Measurements from ENCODE around the gene VPS37C. TPM values are rescaled to one million over a fixed set of nuclear protein-coding genes. Genes with fewer than 3 reads are reported as not detected.
"Not testable (repeated sequence)": the region's sequence is repeated elsewhere in the genome, so short reads cannot be mapped to it uniquely, and the experiment has no call there.

VPS37C gene
- total RNA-seq, 1 donor from 2014 or later: 29.1 TPM

DNA sequence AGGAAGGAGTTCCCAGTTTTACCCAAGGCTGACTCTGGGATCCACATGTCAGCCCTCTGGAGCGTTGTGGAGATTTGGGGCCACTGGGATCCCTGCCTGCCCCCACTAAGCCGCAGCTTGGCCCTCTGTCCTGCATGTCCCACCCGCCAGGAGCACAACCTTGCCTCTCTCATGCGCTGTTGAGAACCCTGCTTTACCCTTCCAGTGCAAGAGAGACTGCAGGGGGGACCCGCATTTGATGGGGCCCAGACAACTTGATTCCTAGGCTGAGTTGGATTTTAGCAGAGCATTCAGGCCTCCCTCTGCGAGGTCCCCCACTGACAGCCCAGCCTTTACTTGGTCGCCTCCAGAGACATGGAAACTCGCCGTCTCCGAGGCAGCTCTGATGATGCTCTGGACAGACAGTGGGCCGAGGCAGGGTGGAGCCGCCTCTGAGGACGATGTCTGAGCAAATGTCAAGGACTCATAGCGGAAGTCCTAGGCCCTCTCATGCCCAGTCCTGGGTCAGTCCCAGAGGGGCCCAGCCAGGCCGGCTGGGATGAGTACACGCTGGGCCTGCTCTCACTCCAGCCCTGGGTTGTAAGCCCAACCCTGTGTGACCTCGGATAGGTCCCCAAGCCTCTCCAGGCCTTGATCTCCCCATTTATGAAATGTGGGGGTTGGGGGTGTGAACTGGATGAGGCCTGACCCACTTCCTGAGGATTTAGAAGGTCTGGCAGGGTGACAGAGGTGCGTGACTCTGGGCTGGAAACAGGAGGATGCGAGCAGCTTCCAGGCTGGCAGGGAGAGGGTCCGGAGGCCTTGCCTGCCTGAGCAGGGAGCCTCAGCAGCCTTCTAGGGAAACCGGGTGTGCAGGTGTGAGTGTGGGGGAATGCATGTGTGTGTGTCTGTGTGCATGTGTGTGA is 58.3 kb downstream of the VPS37C start:
- no peaks in the 10 kb centered on the region for H3K36me3 Mint-ChIP-seq
- H3K9me3 Mint-ChIP-seq: no peaks in the 10 kb centered on the region
- H3K4me1 Mint-ChIP-seq: no peaks in the 10 kb centered on the region
- H3K27me3 Mint-ChIP-seq (ENCODE audit: low read depth): no peaks in the 10 kb centered on the region
- H3K27ac Mint-ChIP-seq: no peak overlapping the region
- no peak overlapping the region for H3K4me3 Mint-ChIP-seq
- TF ChIP-seq, protein P1, sequence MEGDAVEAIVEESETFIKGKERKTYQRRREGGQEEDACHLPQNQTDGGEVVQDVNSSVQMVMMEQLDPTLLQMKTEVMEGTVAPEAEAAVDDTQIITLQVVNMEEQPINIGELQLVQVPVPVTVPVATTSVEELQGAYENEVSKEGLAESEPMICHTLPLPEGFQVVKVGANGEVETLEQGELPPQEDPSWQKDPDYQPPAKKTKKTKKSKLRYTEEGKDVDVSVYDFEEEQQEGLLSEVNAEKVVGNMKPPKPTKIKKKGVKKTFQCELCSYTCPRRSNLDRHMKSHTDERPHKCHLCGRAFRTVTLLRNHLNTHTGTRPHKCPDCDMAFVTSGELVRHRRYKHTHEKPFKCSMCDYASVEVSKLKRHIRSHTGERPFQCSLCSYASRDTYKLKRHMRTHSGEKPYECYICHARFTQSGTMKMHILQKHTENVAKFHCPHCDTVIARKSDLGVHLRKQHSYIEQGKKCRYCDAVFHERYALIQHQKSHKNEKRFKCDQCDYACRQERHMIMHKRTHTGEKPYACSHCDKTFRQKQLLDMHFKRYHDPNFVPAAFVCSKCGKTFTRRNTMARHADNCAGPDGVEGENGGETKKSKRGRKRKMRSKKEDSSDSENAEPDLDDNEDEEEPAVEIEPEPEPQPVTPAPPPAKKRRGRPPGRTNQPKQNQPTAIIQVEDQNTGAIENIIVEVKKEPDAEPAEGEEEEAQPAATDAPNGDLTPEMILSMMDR (IDR thresholded peaks at IDR 0.05; ENCODE audit: unreplicated experiment): no peak
- DNase-seq (ENCODE audit: low spot score in 2 of 2, unreplicated experiment in 2 of 2): no peak

DNA sequence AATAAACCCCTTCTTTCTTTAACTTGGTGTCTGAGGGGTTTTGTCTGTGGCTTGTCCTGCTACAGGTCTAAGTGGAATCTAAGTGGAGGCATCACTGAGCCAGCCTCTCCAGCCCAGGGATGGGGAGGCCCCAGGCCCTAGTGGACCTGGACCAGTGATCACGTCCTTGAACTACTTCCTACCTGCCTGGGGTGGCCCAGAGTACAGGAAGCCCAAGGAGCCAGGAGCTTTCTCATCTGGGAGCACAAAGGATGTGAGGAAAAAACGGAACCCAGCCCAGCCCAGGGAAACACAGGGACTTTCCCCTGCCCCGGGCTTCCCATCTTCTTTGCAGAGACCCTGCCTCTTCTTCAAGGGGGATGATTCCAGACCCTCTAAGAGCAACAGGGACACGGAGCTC is 62.4 kb downstream of the VPS37C start:
- Mint-ChIP-seq H3K4me3 (no peak overlapping the region), H3K27ac (no peak overlapping the region), H3K4me1 (no peaks in the 10 kb centered on the region), H3K27me3 (ENCODE audit: low read depth) (peaks cover 6% of the 10 kb centered on the region), H3K36me3 (peaks cover 2% of the 10 kb centered on the region), H3K9me3 (peaks cover 9% of the 10 kb centered on the region)
- DNase-seq (ENCODE audit: low spot score in 2 of 2, unreplicated experiment in 2 of 2): no peak
- TF ChIP-seq, protein P1 (IDR thresholded peaks at IDR 0.05; ENCODE audit: unreplicated experiment): no peak

DNA sequence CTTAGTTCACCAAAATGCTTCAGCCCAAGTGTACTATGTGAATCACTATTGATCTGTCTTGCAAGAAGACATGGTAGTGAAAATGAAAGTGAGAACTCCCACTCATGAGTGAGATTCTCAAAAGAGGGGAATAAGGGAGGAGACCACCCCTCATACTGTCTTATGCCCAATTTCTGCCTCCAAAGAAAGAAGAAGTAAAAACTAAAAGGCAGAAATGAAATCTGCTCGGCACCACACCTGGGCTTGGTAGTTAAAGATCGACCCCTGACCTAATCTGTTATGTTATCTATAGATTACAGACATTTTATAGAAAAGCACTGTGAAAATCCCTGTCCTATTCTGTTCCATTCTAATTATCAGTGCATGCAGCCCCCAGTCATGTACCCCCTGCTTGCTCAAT is 63.0 kb downstream of the VPS37C start:
- DNase-seq (ENCODE audit: low spot score in 2 of 2, unreplicated experiment in 2 of 2); H3K4me1 Mint-ChIP-seq; H3K27ac Mint-ChIP-seq; H3K27me3 Mint-ChIP-seq (ENCODE audit: low read depth); H3K4me3 Mint-ChIP-seq; H3K36me3 Mint-ChIP-seq: not testable (repeated sequence)
- H3K9me3 Mint-ChIP-seq: peaks cover 11% of the 10 kb centered on the region

DNA sequence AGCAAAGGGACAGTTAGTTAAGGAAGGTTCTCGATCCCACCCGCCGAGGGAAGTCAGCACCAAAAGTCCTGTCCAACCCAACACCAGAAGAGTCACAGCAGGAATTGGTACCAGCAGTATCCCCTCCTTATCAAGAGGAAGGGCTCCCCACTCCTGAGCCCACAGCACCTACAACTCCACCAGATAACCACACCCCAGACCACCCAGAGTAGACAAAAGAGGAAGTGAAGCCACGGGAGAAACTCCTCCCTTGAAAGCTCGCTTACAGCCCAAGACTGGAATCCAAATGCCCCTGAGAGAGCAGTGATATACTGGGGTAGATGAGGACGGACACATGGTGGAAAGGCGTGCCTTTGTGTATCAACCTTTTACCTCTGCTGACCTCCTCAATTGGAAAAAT is 66.2 kb downstream of the VPS37C start:
- Mint-ChIP-seq H3K4me3 (no peak overlapping the region), H3K27me3 (ENCODE audit: low read depth) (peaks cover 6% of the 10 kb centered on the region), H3K27ac (no peak overlapping the region), H3K36me3 (peaks cover 2% of the 10 kb centered on the region), H3K4me1 (no peaks in the 10 kb centered on the region), H3K9me3 (peaks cover 11% of the 10 kb centered on the region)
- TF ChIP-seq, protein P1 (IDR thresholded peaks at IDR 0.05; ENCODE audit: unreplicated experiment): no peak
- DNase-seq (ENCODE audit: low spot score in 2 of 2, unreplicated experiment in 2 of 2): no peak

DNA sequence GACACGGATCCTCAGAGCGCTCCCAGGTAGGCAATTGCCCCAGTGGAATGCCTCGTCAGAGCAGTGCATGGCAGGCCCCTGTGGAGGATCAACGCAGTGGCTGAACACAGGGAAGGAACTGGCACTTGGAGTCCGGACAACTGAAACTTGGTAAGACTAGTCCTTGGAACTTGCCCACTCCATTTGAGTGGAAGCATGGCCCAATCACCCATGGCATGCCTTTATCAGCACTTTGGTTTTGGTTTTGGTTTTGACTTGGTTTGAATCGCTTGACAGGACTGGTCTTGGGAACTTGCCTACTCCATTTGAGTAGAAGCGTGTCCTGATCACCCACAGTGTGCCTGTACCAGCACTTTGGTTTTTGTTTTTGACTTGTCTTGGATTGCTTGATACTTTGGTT is 67.1 kb downstream of the VPS37C start:
- H3K4me1 Mint-ChIP-seq; H3K4me3 Mint-ChIP-seq; H3K36me3 Mint-ChIP-seq; H3K27me3 Mint-ChIP-seq (ENCODE audit: low read depth); DNase-seq (ENCODE audit: low spot score in 2 of 2, unreplicated experiment in 2 of 2); H3K27ac Mint-ChIP-seq: not testable (repeated sequence)
- H3K9me3 Mint-ChIP-seq: peaks cover 11% of the 10 kb centered on the region

DNA sequence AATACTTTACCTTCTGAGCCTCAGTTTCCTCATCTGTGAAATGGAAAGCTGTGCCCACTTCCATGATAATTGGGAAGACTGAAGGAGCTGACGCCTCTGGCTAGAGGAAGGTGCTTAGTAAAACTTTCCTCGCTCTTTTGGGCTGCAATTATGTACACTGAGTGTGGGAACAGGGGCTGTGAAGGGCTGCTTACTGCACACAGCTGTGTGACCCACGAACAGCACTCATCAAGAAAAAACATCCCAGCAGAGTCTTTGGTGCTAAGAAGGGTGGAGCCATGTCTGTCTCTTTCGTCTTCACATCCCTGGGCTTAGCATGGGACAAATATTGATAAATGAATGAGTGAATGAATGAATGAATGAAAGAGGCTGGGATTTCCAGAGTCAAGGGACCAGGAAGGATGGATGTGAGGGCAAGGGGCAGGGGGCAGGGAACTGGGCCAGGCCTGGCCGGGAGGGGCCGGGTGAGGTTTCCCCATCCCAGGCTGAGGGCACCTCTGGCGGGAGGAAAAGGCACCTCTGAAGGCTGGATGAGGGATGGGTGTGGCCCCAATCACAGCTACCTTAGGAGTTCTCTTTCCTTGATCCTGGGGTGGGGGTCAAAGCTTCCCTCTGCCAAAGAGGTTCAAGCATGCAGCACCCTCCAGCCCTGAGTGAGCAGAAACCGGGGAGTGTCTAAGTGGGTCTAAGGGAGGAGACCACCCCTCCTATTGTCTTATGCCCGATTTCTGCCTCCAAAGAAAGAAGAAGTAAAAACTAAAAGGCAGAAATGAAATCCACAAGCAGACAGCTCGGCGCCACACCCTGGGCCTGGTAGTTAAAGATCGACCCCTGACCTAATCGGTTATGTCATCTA is 68.1 kb downstream of the VPS37C start:
- Mint-ChIP-seq H3K9me3 (peaks cover 11% of the 10 kb centered on the region), H3K36me3 (peaks cover 2% of the 10 kb centered on the region), H3K27me3 (ENCODE audit: low read depth) (peaks cover 6% of the 10 kb centered on the region), H3K4me1 (no peaks in the 10 kb centered on the region), H3K27ac (no peak overlapping the region), H3K4me3 (no peak overlapping the region)
- TF ChIP-seq, protein P1 (IDR thresholded peaks at IDR 0.05; ENCODE audit: unreplicated experiment): no peak
- DNase-seq (ENCODE audit: low spot score in 2 of 2, unreplicated experiment in 2 of 2): no peak

All from mesothelial cell of epicardium (in vitro differentiated cells).